PC-9 (cell line): ENCODE data around the gene GSN. TPM values are rescaled to one million over a fixed set of nuclear protein-coding genes. Genes with fewer than 3 reads are reported as not detected.

Experiments used
- BruUV-seq: library from RNA; stranded (reverse); fragments of 400-500 nt; replicated peaks from 2 replicates; lab custom pipeline; 2021; lab: Mats Ljungman, UMichigan
- CTCF ChIA-PET: fragments of 300-600 bp; sonication (Branson Sonifier 250); formaldehyde crosslinking; loops from one replicate; lab custom pipeline; 2022; ENCODE audit warnings: antibody characterized with exemption; lab: Charles Lee
- POLR2A ChIA-PET: fragments of 300-600 bp; sonication (Branson Sonifier 250); formaldehyde crosslinking; loops from one replicate; lab custom pipeline; 2022; ENCODE audit warnings: antibody characterized with exemption; ENCODE audit not compliant: unreplicated experiment; lab: Charles Lee
- DNase-seq, 2 experiments: peaks; one replicate each; pipeline versions ENCODE4 v3.0.0 to v3.0.0-alpha.2; 2015 to 2022; ENCODE audit warnings: mixed read lengths in 1 of 2
- H2AFZ ChIP-seq: fragments of 200-600 bp; sonication (generic); 2 replicates; pipeline ENCODE4 v1.8.1; 2017; ENCODE audit warnings: antibody characterized with exemption
- H3F3A ChIP-seq: fragments of 200-600 bp; sonication (generic); 2 replicates; pipeline ENCODE4 v1.8.1; 2017; ENCODE audit warnings: antibody characterized with exemption, mild to moderate bottlenecking, low read depth; ENCODE audit not compliant: insufficient read depth
- H3K27ac ChIP-seq: fragments of 200-600 bp; sonication (generic); 2 replicates; pipeline ENCODE4 v1.6.1; 2016; ENCODE audit warnings: mixed run types
- H3K27me3 ChIP-seq: fragments of 200-600 bp; sonication (generic); 2 replicates; pipeline ENCODE4 v1.6.1; 2016; ENCODE audit warnings: low read depth, mixed run types; ENCODE audit not compliant: insufficient read depth
- H3K36me3 ChIP-seq: fragments of 200-600 bp; sonication (generic); 2 replicates; pipeline ENCODE4 v1.6.1; 2016; ENCODE audit warnings: low read depth, mixed run types
- H3K4me1 ChIP-seq: fragments of 200-600 bp; sonication (generic); replicated peaks from 2 replicates; pipeline ENCODE4 v1.6.1; 2016; ENCODE audit warnings: mixed run types; ENCODE audit not compliant: insufficient read depth
- H3K4me2 ChIP-seq: fragments of 200-600 bp; sonication (generic); 2 replicates; pipeline ENCODE4 v1.6.1; 2017; ENCODE audit warnings: mixed run types
- H3K4me3 ChIP-seq: fragments of 200-600 bp; sonication (generic); 2 replicates; pipeline ENCODE4 v1.6.1; 2016; ENCODE audit warnings: mixed run types
- H3K79me2 ChIP-seq: fragments of 200-600 bp; sonication (generic); 2 replicates; pipeline ENCODE4 v1.6.1; 2017; ENCODE audit warnings: low read depth, mixed run types
- H3K9me2 ChIP-seq: fragments of 200-600 bp; sonication (generic); 2 replicates; pipeline ENCODE4 v1.8.1; 2017; ENCODE audit warnings: mild to moderate bottlenecking; ENCODE audit not compliant: insufficient read depth
- H3K9me3 ChIP-seq: fragments of 200-600 bp; sonication (generic); 2 replicates; pipeline ENCODE4 v1.8.1; 2016; ENCODE audit warnings: low read depth; ENCODE audit not compliant: insufficient read depth
- H4K20me1 ChIP-seq: fragments of 200-600 bp; sonication (generic); 2 replicates; pipeline ENCODE4 v1.8.1; 2017; ENCODE audit not compliant: insufficient read depth
- EZH2 ChIP-seq: fragments of 200-600 bp; sonication (generic); IDR thresholded peaks from 2 replicates; pipeline ENCODE4 v1.8.0; 2017; ENCODE audit warnings: antibody characterized with exemption, low read depth
- intact Hi-C: fragments of 100-400 bp; cut with micrococcal nuclease; formaldehyde crosslinking; loops from one replicate; pipeline ENCODE4 v1.10.0; 2022; ENCODE audit not compliant: unreplicated experiment
- total RNA-seq: library from RNA; stranded (reverse); gene quantifications from 2 replicates; pipeline ENCODE4 v1.2.3, GENCODE V29; 2021
- TF ChIP-seq, protein P1 (sequence below): fragments of 200-600 bp; sonication (generic); conservative IDR thresholded peaks from 2 replicates; pipeline ENCODE4 v1.6.1; 2017; ENCODE audit warnings: mixed run types, antibody characterized with exemption, mild to moderate bottlenecking, moderate library complexity

Gene GSN
- total RNA-seq, 1 experiment from 2014 or later, result 135 TPM

DNA sequence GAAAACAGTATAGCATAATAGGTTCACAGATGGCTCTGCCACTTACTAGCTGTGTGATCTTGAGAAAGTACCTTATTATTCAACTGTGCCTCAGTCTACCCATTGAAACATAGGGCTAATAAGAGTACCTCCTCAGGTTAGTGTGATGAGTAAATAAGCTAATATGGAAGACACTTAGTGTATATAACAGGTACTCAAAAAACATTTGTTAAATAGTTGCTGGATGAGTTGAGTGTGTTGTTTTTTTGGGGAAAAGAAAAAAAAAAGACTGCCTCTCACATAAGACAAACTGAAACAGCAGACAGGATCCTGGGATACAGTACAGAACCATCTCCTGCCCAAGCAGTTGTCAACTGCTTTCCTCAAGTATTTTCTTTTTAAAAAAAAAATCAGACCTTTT is 96.9 kb downstream of the GSN start:
- no peak for DNase-seq
- H3K4me2 ChIP-seq, result no peak overlapping the region
- no peak overlapping the region for H3K4me3 ChIP-seq
- CTCF ChIA-PET, result no interaction called here
- POLR2A ChIA-PET, result no interaction called here
- no peaks in the 10 kb centered on the region for H3K9me2 ChIP-seq
- TF ChIP-seq, protein P1, sequence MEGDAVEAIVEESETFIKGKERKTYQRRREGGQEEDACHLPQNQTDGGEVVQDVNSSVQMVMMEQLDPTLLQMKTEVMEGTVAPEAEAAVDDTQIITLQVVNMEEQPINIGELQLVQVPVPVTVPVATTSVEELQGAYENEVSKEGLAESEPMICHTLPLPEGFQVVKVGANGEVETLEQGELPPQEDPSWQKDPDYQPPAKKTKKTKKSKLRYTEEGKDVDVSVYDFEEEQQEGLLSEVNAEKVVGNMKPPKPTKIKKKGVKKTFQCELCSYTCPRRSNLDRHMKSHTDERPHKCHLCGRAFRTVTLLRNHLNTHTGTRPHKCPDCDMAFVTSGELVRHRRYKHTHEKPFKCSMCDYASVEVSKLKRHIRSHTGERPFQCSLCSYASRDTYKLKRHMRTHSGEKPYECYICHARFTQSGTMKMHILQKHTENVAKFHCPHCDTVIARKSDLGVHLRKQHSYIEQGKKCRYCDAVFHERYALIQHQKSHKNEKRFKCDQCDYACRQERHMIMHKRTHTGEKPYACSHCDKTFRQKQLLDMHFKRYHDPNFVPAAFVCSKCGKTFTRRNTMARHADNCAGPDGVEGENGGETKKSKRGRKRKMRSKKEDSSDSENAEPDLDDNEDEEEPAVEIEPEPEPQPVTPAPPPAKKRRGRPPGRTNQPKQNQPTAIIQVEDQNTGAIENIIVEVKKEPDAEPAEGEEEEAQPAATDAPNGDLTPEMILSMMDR, result no peak
- TF ChIP-seq EZH2, result no peak
- H3K27me3 ChIP-seq, result no peaks in the 10 kb centered on the region
- no peaks in the 10 kb centered on the region for H3K9me3 ChIP-seq
- H3K27ac ChIP-seq, result no peak overlapping the region
- H3K36me3 ChIP-seq, result no peaks in the 10 kb centered on the region
- intact Hi-C loops, result no loop called here
- H3K4me1 ChIP-seq, result peaks cover 15% of the 10 kb centered on the region
- no peaks in the 10 kb centered on the region; the same call in 1 of the 2 replicates for H3F3A ChIP-seq
- H3K79me2 ChIP-seq, result no peaks in the 10 kb centered on the region
- no peaks in the 10 kb centered on the region for H4K20me1 ChIP-seq
- no peak overlapping the region for H2AFZ ChIP-seq
- no TSS peak for BruUV-seq

DNA sequence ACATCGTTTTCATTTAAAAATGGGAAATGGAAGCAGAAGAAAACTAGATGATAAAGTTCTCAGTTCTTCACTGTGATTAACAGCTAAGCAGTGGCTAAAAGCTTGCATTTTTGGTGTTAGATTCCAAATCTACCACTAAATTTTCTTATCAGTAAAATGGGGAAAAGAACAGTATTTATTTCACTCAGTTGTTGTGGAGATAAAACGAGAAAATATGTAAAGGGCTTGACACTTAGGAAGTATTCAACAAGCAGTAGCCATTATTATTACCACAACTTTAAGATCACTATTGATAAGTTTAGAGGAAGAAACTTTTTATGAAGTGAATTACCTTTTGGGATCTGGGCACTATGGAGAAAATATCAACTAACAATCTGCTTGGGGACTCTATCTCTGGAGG is 97.6 kb downstream of the GSN start:
- no peaks in the 10 kb centered on the region for H3K9me2 ChIP-seq
- no peak overlapping the region for H3K4me3 ChIP-seq
- H3K27ac ChIP-seq, result no peak overlapping the region
- no peak for DNase-seq
- CTCF ChIA-PET, result no interaction called here
- H3K4me2 ChIP-seq, result no peak overlapping the region
- no TSS peak for BruUV-seq
- no peaks in the 10 kb centered on the region for H4K20me1 ChIP-seq
- TF ChIP-seq, protein P1, result no peak
- no peak for TF ChIP-seq EZH2
- peaks cover 13% of the 10 kb centered on the region for H3K4me1 ChIP-seq
- no peaks in the 10 kb centered on the region for H3K79me2 ChIP-seq
- intact Hi-C loops, result no loop called here
- H2AFZ ChIP-seq, result no peak overlapping the region
- H3K36me3 ChIP-seq, result no peaks in the 10 kb centered on the region
- no peaks in the 10 kb centered on the region for H3K27me3 ChIP-seq
- no peaks in the 10 kb centered on the region for H3K9me3 ChIP-seq
- POLR2A ChIA-PET, result no interaction called here
- H3F3A ChIP-seq, result peaks cover 3% of the 10 kb centered on the region; the same call in 1 of the 2 replicates

DNA sequence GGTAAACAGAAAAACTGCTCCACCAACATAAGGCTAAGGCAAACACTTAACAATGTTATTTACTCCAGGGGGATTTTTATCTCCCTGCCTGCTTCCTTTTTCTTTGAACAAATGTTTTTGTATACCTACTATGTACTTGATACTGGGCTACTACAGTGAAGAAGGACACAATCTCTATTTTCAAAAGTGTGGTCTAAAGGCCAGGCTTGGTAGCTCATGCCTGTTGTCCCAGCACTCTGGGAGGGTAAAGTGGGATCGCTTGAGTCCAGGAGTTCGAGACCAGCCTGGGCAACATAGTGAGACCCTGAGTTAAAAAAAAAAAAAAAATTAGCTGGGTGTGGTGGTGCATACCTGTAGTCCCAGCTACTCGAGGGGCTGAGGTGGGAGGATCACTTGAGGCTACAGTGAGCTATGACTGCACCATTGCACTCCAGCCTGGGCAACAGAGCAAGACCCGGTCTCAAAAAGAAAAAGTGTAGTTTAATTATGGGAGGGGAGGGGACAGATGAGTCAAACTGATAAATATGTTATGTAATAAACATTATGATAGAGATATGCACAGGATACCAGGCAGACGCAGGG is 98.7 kb downstream of the GSN start:
- Histone ChIP-seq H3F3A (peaks cover 14% of the 10 kb centered on the region), H3K4me2 (no peak overlapping the region), H3K9me3 (no peaks in the 10 kb centered on the region), H3K79me2 (no peaks in the 10 kb centered on the region), H2AFZ (no peak overlapping the region), H3K9me2 (no peaks in the 10 kb centered on the region), H4K20me1 (no peaks in the 10 kb centered on the region), H3K4me3 (no peak overlapping the region), H3K27me3 (no peaks in the 10 kb centered on the region), H3K36me3 (no peaks in the 10 kb centered on the region), H3K27ac (no peak overlapping the region), H3K4me1 (peaks cover 7% of the 10 kb centered on the region; the same call in 1 of the 2 replicates)
- no TSS peak for BruUV-seq
- ChIA-PET CTCF (interaction anchor here (0.6 kb wide), 1 partner anchor 9 kb away, joined by 3 read pairs; no protein-coding TSS in a partner anchor), POLR2A (interaction anchor here (0.7 kb wide), 1 partner anchor 165 kb away, joined by 11 read pairs; no protein-coding TSS in a partner anchor)
- TF ChIP-seq, protein P1, result no peak
- TF ChIP-seq EZH2, result no peak
- intact Hi-C loops, result no loop called here
- no peak for DNase-seq
